ENCODE results near the gene CCDC30.

The CCDC30 gene

DNA sequence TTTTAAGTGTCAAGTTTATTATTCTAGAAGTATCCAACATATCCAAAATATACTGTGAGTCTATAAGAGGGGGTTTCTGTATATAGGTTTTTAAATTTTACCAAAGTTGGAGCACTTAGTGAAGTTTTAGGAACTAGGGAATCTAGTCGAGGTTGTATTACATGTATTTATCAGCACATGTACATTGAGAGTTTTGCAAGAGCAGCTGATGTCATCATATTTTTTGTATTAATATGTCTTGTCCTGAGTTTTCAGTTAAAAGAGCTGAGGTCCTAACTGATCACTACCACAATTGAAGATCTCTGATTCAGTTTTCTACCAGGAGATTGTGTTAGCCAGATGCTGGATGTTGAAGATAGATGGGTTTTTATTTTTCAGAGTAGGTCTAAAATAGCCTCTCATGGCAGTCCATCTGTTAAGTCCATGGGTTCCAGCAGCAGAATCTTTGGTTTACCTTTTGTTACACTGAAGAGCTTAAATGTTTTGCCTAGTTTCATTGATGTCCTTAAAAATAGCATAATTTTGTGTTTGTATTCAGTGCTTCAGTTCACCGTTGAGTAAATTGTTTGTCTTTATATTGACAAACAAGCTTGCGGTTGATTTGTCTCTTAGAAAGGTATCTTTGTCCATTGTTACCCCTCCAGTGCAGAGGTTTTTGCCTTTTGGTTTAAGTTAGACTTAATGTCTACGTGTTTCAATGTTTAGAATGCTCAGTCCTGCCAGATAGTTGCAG is 235.2 kb downstream of the CCDC30 start:
- no peak for DNase-seq

DNA sequence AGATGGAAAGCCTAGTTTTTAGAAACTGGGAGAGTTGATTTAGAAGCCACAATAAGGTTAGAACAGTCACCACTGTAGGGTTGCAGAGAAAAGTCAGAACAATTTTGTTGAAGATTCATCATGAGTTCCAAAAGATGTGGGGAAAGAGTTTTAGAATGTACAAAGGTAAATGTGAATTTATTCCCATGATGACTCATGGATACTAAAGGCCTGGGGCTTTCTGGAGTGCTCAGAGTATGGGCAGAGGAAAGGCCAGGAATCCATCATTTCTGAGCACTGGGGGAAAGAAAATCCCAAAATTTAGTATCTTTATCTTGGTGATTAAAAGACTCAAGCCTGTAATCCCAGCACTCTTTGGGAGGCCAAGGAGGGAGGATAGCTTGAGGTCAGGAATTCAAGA is 236.9 kb downstream of the CCDC30 start:
- DNase-seq, result no peak

DNA sequence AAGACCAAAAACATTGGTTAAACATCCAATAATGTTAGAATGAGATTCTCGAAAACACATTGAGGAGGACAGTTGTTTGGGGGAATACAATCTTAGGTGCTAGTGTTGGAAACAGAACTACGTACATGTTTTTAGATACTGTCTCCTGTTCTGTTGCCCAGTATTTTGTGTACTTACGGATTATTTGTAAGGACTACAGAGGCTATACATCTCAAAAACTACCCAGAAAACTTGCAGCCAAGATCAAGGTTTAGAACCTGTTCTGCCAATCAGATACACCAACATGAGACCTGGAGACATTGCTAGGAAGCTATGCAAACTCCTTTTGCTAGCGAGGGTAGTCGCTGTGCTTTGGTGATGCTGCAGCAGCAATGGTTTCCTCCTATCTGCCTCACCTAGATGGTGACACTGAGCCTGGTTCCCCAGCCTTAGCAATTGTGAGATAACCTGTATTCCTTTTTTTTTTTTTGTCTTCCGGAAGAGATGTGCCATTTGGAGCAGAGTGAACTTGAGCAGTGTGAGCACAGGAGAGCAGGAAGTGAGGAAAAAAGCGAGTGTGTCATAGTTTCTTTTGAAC is 240.9 kb downstream of the CCDC30 start:
- no peak for DNase-seq

Measured in NCI-H345 (cell line).